ENCODE measurements around the gene LMOD2.
"Not testable (repeated sequence)": the region's sequence is repeated elsewhere in the genome, so short reads cannot be mapped to it uniquely, and the experiment has no call there.

The LMOD2 gene, protein sequence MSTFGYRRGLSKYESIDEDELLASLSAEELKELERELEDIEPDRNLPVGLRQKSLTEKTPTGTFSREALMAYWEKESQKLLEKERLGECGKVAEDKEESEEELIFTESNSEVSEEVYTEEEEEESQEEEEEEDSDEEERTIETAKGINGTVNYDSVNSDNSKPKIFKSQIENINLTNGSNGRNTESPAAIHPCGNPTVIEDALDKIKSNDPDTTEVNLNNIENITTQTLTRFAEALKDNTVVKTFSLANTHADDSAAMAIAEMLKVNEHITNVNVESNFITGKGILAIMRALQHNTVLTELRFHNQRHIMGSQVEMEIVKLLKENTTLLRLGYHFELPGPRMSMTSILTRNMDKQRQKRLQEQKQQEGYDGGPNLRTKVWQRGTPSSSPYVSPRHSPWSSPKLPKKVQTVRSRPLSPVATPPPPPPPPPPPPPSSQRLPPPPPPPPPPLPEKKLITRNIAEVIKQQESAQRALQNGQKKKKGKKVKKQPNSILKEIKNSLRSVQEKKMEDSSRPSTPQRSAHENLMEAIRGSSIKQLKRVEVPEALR

DNA sequence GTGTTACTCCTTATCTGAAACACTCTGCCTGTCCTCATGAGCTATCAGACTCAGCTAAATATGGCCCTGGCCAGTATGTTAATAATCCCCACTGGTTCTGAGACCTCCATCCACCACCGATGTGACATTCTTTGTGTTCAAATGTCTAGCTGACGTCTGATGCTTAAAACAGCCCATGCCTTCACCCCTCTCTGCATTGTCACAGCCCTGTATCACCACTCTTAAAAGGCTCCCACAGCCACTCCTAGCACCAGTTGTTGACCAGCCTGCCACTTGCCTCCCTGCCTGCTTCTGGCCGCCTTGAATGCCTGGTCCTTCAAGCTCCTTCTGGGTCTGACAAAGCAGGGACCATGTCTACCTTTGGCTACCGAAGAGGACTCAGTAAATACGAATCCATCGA is at the start of gene LMOD2:
Gene LMOD2, plus strand, starts transcription at position 253 of the 400 bp plus-strand sequence. Its CDS starts 98 bp downstream, at position 351.
- DNase-seq: no peak

DNA sequence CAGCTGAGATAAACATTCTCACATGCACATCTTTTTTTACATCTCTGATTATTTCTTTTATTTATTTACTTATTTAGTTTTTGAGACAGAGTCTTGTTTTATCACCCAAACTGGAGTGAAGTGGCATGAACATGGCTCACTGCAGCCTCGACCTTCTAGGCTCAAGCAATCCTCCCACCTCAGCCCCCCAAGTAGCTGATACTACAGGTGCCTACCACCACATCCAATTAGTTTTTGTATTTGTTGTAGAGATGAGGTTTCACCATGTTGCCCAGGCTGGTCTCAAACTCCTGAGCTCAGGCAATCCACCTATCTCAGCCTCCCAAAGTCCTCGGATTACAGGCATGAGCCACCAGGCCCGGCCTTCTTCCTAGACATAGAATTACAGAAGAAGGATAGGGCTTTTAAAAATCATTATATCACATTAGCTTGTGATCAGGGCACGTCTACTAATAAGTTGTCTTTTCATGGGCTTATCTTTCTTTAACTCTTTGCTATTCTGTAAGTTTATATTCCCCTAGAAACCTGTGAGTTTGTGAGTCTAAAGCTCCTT is 48.2 kb upstream of the LMOD2 start:
- no peak for DNase-seq

DNA sequence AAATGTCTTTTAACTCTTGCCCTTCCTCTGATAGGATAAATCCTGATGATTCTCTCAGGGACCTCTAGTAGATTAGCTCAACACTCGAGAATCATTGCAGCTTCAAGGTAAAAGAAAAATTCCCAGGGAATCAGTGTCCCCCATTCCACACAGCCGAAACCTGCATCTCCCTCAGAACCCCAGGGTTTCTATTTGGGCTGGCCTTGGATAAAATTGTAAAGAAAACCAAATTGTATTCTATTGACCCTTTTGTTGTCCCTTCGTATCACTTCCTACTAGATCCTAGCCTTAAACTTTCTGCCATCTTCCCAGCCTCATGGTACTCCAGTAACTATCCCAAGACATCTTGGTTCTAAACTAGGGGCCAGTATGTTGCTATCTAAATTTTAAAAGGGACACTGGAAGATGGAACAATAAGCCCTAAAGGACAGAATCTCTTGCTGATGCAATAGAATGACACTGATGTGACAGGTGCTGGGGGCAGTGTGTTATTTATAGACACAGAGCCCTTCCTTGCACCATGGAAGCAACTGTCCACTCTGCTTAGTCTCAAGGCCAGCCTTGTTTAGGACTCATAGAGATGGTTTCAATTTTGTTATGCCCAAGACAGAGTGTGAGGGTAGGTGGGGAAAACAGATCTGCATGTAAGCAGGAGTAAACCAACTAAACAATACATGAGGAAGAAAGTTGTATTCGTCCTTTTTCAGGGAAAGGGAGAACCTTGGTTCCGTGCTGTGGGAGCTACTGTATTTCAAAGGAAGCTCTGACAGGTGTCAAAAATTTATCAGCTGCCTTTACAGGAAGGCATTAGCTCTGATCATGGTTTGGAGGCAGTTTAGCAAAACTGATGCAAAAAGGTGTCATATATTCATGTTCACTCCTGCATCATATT is 46.4 kb upstream of the LMOD2 start:
- no peak for DNase-seq

DNA sequence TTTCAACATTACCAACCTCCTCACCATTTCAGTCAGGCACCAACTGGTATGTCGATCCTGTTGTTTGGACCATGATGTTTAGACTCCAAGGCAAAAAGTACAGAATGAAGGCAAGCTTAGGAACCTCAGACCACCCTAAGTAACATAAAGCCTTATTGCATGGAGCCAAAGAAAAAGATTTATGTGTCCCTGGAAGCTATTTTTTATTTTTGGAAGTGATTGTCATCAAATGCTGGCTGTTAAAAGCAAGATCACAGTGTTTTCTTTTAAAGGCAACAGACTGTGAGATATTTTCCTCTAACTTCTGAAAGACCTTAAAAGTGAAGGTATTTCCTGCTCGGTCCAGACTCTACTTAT is 45.8 kb upstream of the LMOD2 start:
- no peak for DNase-seq

DNA sequence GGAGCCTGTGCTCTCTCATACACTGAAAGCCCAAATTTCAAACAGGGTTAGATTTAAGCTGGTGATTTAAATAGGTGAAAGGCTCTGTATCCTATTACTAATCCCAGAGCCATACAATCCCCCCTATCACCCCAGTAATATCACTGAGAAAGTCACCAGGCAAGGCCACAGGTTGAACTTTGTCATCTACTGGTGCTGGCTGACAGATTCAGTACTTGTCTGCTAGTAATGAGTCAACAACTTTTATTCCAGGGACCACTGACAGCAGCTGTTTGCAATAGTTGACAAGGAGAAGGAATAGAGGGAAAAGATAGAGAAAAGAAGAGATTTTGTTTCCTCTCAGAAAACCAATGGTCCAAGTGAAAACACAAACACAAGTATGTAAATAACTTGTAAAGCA is 43.6 kb upstream of the LMOD2 start:
- no peak for DNase-seq

DNA sequence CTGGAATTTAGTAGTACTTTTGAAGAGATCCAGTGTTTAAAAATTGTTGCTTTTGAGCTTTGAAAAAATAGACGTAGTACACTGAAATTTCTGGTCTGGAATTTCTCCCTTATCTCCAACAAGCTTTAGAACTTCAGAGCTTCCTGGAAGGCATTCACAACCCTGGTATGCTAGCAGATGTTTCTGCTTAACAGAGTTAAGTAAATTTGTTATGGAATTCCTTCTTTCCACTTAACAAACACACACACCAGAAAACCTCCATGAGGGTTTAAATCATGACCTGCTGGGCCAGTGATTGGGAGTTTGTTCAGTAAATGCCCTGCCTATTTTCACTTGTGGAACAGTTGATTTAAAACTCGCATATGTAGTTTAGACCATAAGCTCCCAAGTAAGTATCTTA is 40.3 kb upstream of the LMOD2 start:
- DNase-seq: no peak

DNA sequence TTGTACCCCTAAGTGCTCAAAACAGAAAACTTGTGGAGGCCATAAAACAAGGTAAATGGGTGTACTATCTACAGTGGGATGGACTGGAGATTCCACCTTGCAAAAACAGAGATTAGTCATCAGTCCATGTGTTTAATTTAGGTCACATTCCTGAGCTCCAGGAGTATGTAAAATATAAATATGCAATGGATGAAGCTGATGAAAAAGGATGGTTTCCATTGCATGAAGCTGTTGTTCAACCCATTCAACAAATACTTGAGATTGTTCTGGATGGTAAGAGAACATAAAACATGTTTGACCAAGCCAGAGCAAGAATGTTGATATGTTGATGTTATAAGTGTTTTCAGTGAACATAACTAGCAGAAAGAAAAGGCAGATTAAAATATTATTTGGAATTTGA is 39.4 kb upstream of the LMOD2 start:
- no peak for DNase-seq

DNA sequence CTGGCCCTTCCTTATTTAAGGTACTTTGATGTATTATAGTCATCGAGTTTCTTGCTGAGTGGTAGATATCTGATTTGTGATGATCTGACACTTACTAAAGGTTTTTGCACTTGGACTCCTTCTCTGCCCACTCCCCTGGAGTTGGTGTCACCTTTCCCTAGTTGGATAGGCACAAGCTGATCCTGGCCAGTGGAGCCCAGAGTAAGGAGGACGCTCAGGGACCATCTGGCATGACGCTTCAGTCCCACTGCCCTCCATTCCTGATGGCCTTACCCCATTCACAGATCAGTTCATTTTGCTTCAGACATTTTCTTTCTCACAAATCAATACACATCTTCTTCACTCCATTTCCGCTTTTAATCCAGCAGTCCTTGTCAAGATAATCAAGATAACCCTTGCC is 34.0 kb upstream of the LMOD2 start:
- no peak for DNase-seq

DNA sequence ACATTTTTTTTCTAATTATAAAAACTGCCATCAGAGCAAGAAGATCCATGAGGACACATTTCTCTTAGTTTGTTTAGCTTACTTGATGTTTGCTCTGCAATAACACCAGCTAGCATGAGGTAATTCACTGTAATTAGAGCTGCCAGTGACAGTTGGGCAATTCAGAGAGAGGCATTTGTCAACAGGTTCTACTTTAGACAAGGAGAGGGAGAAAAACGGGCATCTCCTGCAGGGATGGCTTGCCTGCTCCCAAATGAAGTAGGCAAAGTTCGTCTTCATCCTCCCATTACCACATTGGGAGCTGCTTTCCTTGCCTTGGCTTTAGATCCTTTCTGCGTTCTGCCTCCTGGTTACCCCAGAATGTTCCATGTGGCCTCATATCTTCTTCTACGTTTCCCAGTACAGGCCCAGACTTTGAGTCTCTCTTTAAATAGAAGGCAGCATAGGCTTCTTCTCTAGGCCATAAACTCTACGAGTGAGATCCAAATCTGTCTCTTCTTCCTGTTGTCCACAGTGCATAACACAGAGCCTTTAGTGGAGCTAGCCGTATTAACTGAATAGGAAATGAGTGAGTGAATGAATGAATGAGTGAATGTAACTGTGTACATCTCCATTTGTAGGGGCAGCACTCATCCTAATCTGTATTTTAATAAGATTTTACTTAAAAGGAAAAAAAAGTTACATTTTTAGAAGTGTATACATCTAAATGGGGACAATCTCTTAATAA is 32.8 kb upstream of the LMOD2 start:
- DNase-seq: no peak

DNA sequence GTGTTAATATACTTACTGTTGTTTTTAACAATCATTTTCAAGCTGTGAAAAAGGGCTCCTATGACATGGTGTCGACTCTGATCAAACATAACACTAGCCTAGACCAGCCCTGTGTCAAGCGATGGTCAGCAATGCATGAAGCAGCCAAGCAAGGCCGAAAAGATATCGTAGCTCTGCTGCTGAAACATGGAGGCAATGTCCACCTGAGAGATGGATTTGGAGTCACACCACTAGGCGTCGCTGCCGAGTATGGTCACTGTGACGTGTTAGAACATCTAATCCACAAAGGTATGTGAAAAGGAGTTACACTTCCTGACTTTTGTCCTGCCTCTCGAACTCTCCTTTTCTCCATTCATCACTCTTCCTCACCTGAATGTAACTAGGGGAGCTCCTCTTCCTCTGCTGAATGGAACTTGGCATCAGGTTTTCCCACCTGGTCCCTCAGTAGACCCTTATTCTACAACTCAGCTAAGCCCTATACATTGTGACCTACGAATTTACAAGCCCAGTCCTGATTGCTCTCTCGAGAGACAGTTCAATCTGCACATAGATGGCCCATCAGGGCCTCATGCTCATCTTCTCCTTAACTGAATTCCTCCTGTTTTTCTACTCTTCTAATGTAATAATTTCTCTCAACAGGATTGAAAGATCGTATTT is 31.0 kb upstream of the LMOD2 start:
- peak; percentile 20 for DNase-seq

DNA sequence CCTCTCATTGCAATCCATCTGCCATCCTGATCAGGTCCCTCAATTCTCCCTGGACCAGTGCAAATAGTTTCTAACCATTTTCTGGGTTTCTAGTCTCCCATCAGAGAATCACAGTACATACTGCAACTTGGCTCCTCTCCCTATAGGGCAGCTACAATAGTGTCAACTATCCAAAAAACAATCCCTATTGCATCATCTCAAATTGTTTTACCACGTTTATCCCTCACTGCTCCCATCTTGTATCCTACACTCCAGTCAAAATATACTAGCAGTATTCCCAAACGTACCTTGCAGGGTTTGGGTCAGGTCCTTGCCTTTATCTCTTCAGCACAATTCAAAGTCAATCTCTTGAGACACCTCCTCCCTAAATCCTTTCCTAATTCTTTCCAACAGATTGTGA is 30.4 kb upstream of the LMOD2 start:
- DNase-seq: no peak

DNA sequence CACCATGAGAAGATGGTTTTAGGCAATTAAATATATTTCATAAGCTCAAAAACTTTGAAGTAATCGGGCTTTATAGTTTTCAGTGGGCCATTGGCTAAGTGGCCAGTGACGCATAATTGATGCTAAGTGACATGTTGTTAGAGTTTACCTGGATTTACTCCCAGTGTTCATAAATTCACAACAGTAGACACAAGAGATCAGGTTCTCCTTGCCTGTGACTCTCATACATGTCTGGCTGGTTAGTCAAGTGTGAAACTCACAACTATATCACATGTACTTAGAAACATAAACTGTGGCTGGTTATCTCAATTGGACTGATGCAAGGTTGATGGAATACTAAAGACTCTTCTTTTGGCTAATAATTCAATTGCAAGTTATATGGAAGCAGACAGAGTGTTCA is 27.8 kb upstream of the LMOD2 start:
- DNase-seq: no peak

DNA sequence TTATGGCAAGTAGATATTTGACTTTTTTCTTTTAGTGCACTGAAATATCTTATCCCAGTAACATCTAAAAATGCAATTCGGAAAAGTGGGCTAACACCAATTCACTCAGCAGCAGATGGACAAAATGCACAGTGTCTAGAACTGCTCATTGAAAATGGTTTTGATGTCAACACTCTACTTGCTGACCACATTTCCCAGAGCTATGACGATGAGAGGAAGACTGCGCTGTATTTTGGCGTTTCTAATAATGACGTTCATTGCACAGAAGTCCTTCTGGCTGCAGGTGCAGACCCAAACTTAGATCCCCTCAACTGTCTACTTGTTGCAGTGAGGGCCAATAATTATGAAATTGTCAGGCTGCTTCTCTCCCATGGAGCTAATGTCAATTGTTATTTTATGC is 26.8 kb upstream of the LMOD2 start:
- no peak for DNase-seq

DNA sequence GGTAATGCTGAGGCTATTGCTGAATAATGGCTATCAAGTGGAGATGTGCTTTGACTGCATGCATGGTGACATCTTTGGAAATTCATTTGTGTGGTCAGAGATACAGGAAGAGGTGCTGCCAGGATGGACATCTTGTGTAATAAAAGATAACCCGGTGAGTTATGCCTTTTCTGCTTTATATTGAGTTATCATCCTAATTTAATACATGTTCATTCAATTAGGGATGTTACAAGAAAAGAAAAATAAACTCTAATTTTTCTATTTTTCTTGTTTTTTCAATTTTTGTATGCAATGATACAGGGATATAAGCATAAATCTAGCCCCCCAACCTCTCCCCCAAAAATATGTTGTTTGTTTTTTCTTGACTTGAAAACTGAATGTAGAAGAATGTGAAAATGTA is 26.4 kb upstream of the LMOD2 start:
- no peak for DNase-seq

DNA sequence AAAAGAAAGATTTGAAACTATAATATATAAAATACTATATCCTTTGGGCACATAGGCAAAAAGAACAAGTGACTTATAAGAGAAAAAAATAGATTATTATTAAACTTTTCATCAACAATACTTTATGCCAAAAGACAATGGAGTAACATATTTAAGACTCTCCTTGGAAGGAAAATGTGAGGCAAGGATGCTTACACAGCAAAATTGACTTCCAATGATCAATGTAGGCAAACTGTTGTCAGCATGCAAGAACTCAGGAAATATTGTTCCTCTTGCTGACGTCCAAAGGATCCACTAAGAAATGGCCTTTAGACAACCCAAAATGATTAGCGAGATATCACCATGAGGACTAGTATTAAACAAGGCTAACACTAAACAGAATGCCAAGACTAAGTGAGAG is 22.9 kb upstream of the LMOD2 start:
- DNase-seq: no peak

DNA sequence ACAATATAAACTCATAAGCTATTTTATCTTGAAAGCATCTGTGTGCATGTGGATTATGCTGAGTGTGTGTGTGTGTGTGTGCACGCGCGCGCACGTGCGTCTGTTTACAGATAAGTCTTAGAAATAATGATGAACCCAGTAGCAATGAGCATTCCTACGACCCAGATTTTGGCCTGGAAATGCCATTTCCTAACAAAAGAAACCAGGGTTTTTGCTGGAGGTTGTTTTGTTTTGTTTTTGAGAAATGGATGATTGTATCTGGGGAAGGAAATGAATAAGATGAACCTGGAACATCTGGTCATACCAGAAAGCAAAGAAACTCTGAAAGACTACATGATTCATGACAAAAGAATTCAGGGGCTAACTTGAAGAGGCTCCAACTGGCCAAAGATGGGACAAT is 22.1 kb upstream of the LMOD2 start:
- no peak for DNase-seq

DNA sequence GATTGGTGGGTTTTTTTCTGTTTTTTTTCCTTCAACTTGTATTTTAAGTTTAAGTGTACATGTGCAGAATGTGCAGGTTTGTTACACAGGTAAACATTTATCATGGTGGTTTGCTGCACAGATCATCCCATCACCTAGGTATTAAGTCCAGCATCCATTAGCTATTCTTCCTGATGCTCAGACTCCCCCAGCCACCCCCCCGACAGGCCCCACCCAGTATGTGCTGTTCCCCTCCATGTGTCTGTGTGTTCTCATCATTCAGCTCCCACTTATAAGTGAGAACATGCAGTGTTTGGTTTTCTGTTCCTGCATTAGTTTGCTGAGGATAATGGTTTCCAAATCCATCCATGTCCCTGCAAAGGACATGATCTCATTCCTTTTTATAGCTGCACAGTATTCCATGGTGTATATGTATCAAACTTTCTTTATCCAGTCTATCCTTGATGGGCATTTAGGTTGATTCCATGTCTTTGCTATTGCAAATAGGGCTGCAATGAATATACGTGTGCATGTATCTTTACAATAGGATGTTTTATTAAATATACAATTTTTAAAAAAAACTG is 21.6 kb upstream of the LMOD2 start:
- DNase-seq: not testable (repeated sequence)

DNA sequence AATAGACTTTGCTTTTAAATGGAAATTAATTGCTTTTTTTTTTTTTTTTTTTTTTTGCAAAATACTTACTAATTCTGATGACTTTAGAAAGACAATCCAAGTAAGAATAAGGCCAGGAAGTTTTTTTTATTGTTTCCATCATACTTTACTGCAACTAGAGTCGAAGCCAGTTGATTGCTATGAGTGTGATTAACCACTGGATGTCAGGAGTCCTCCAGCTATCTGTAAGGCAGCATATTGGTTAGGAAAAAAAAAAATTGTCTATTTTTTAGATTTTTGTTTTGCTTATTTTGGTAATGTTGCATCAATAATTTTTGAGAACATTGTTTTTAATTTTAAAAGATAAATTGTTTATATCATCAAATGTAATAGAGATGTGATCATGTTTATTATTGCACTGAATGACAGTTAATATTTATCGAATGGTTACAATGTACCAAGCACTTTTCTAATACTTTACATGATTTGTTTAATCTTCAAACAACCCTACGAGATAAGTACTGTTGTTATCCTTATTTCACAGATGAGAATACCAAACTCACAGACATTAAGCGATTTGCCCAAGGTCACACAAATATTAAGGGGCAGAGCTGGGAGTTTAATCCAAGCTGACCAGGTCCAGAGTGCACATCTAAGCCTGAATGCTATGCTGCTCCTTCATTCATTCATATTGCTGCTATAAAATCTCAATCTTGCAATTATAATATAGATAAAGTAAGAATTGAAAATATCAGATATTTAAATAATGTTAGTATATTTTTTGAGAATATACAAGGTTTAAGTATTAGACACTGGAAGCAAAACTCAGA is 19.9 kb upstream of the LMOD2 start:
- DNase-seq: no peak

DNA sequence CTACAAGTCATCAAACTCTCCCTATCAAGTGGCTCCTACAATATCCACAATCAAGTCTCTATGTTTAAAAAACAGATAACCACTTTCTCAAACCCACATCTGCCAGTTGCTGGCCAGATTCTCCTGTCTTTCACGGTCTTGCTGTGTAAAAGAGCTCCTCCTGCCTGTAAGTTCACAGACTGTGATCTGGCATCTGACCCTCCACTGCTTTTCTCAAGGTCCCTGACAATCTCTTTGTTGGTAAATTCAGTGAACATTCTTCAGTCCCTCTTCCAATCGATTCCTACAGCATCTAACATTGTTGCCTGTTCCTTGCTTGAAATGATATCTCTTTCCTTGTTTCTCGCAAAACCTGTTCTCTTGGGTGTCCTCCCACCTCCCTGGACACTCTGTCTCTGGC is 18.5 kb upstream of the LMOD2 start:
- no peak for DNase-seq

DNA sequence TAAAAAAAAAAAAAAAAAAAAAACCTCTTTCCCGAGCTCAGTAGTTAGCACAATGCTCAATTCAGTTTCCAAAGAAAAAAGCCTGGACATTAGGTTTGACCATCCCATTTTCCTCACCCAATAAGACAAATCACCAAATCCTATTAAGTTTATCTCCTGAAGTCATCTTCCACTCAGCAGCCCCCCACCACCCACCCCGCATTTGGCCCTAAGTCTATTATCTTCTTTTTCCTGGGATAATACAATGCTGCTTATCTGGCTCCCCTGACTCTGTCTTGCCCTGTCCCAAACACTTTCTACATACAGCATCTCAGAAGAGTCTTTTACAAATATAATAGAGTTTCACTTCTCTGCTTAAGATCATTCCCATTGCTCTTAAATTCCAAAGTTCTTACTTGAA is 17.8 kb upstream of the LMOD2 start:
- no peak for DNase-seq

DNA sequence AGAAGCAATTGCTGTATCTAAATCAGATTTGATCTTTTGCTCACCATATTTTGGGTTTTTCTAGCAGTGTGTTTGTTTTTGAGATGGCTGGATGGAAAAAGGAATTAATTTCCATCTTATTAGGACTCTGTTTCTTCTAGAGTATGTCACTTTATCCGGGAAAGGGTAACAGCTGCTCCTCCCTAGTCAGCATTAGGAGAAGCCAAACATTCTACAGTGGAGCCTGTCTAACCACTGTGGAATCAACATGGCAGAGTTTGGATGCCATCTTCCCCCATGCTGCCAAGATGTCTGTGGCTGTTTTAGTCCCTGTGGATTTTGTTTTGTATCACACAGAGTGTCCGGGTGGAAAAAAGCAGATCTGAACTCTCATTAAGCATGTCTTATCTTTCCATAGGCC is 16.0 kb upstream of the LMOD2 start:
- DNase-seq: no peak
